Spleen (tissue), 7 donors: Measurements from ENCODE around the gene SPIRE1.

ENCODE experiments used
- CTCF ChIP-seq, 11 experiments: fragments of 200-600 bp in 7 of 11; fragments of 450-650 bp in 4 of 11; sonication (generic) in 4 of 11; IDR thresholded peaks in 8 of 11; conservative IDR thresholded peaks in 3 of 11; 1 replicate in 7 of 11; 2 replicates in 4 of 11; pipeline versions ENCODE4 v1.4.0 to v1.8.0; 2016 to 2021; ENCODE audit warnings: antibody characterized with exemption in 11 of 11, inconsistent platforms in 4 of 11, mild to moderate bottlenecking in 1 of 11
- POLR2A ChIP-seq, 3 donors: fragments of 450-650 bp; IDR thresholded peaks; one replicate each; pipeline ENCODE4 v1.5.1; 2017; ENCODE audit warnings: antibody characterized with exemption in 3 of 3, mild to moderate bottlenecking in 1 of 3
- POLR2AphosphoS5 ChIP-seq, 3 donors: sonication (generic); formaldehyde crosslinking; IDR thresholded peaks; one replicate each; pipeline ENCODE4 v1.5.1; 2017; ENCODE audit warnings: antibody characterized with exemption in 3 of 3
- donor health status: DM: no; HTN: no; CAD: no; lungs with moderate emphysema.
- donor health status: DM: no; HTN: no; CAD: no.
- donor health status: DM: no; HTN: no; CAD: no.

- no peak for TF ChIP-seq CTCF (IDR thresholded peaks at IDR 0.05 in 8 of 11, conservative IDR thresholded peaks at IDR 0.05 in 3 of 11)
- no peak for TF ChIP-seq POLR2AphosphoS5 (IDR thresholded peaks at IDR 0.05)
- no peak for TF ChIP-seq POLR2A (IDR thresholded peaks at IDR 0.05)
These were observed 181.0 kb downstream of the SPIRE1 start for GRCh38 chr18:12476955-12477354.
